ENCODE data around the gene ASIC1.

Gene ASIC1

GRCh38 chr12:50104417-50105366 lies 47.3 kb downstream of the ASIC1 start:
- Histone ChIP-seq H3F3A (ENCODE audit: insufficient read depth) (no peaks in the 10 kb centered on the region), H3K9me3 (ENCODE audit: insufficient read depth, low read length) (no peaks in the 10 kb centered on the region), H4K20me1 (ENCODE audit: low read depth, low read length) (no peaks in the 10 kb centered on the region), H3K4me3 (ENCODE audit: insufficient read depth, low read length, poor library complexity, severe bottlenecking) (no peak overlapping the region), H3K9ac (ENCODE audit: low read length) (no peak overlapping the region), H3K27ac (ENCODE audit: low read depth, low read length) (no peak overlapping the region), H3K9me2 (replicated peaks; ENCODE audit: insufficient read depth, low read length) (no peaks in the 10 kb centered on the region), H2AFZ (ENCODE audit: low read depth, low read length, severe bottlenecking) (no peak overlapping the region), H3K79me2 (ENCODE audit: insufficient read depth, low read length) (no peaks in the 10 kb centered on the region), H3K4me2 (ENCODE audit: low read depth, low read length, poor library complexity, severe bottlenecking) (no peak overlapping the region), H3K27me3 (ENCODE audit: low read length) (no peaks in the 10 kb centered on the region), H3K36me3 (ENCODE audit: low read length) (no peaks in the 10 kb centered on the region)
- TF ChIP-seq CTCF (IDR thresholded peaks at IDR 0.05; ENCODE audit: insufficient read depth, low read length, poor library complexity, severe bottlenecking) (no peak), EZH2phosphoT487 (conservative IDR thresholded peaks at IDR 0.05; ENCODE audit: low read length) (no peak)

DNA sequence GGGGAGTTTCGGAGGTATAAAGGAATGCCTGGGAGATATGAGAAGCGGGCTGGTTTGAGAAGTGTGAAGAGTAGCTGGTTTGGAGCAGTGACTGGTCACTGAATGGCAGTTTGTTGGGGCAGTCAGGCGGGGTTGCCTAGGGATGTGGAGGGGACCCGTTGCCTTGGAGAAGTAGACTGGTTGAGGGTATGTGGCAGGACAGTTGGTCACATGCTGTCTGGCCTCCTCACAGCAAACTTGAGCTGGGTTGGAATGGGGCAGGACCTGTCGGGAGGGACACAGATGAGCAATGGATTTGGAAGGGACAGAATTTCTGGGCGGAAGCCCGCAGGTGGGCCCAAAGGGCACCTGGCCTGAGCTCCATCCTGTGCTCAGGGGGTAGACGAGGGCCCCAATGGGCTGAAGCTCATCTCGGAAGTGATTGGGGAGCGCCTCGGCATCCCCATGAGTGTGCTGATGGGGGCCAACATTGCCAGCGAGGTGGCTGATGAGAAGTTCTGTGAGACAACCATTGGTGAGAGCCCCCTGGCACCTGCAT lies 48.6 kb downstream of the ASIC1 start:
- H3K9ac ChIP-seq (ENCODE audit: low read length): no peak overlapping the region
- H4K20me1 ChIP-seq (ENCODE audit: low read depth, low read length): no peaks in the 10 kb centered on the region
- TF ChIP-seq CTCF (IDR thresholded peaks at IDR 0.05; ENCODE audit: insufficient read depth, low read length, poor library complexity, severe bottlenecking) (no peak), EZH2phosphoT487 (conservative IDR thresholded peaks at IDR 0.05; ENCODE audit: low read length) (no peak)
- H3F3A ChIP-seq (ENCODE audit: insufficient read depth): no peaks in the 10 kb centered on the region
- no peak overlapping the region for H3K27ac ChIP-seq (ENCODE audit: low read depth, low read length)
- no peaks in the 10 kb centered on the region for H3K27me3 ChIP-seq (ENCODE audit: low read length)
- H3K79me2 ChIP-seq (ENCODE audit: insufficient read depth, low read length): no peaks in the 10 kb centered on the region
- no peak overlapping the region for H2AFZ ChIP-seq (ENCODE audit: low read depth, low read length, severe bottlenecking)
- H3K9me3 ChIP-seq (ENCODE audit: insufficient read depth, low read length): no peaks in the 10 kb centered on the region
- no peak overlapping the region for H3K4me2 ChIP-seq (ENCODE audit: low read depth, low read length, poor library complexity, severe bottlenecking)
- no peaks in the 10 kb centered on the region for H3K9me2 ChIP-seq (replicated peaks; ENCODE audit: insufficient read depth, low read length)
- H3K4me3 ChIP-seq (ENCODE audit: insufficient read depth, low read length, poor library complexity, severe bottlenecking): no peak overlapping the region
- H3K36me3 ChIP-seq (ENCODE audit: low read length): no peaks in the 10 kb centered on the region

DNA sequence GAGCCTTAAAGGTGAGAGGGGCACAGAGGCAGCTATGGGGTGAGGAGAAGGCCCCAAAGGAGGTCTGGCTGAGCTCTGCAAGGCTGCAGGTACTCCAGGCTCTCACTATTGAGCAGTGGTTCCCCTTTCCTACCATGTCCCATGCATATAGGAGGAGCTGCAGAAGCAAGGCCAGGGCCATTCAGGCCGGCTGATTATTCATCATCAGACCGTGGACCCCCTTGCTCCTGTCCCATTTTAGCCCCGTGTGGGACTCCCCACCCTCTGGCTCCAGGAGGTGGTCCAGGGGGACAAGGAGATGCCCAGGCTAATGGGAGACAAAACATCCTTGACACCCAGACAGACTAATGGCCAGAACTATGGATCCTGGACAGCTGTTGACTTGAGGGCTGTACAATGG lies 49.5 kb downstream of the ASIC1 start:
- Histone ChIP-seq H3K27me3 (ENCODE audit: low read length) (no peaks in the 10 kb centered on the region), H3K36me3 (ENCODE audit: low read length) (no peaks in the 10 kb centered on the region), H3K4me2 (ENCODE audit: low read depth, low read length, poor library complexity, severe bottlenecking) (no peak overlapping the region), H3K4me3 (ENCODE audit: insufficient read depth, low read length, poor library complexity, severe bottlenecking) (no peak overlapping the region), H3K9me3 (ENCODE audit: insufficient read depth, low read length) (no peaks in the 10 kb centered on the region), H3K27ac (ENCODE audit: low read depth, low read length) (no peak overlapping the region), H3K79me2 (ENCODE audit: insufficient read depth, low read length) (no peaks in the 10 kb centered on the region), H3K9ac (ENCODE audit: low read length) (no peak overlapping the region), H3F3A (ENCODE audit: insufficient read depth) (no peaks in the 10 kb centered on the region), H4K20me1 (ENCODE audit: low read depth, low read length) (no peaks in the 10 kb centered on the region), H2AFZ (ENCODE audit: low read depth, low read length, severe bottlenecking) (no peak overlapping the region), H3K9me2 (replicated peaks; ENCODE audit: insufficient read depth, low read length) (no peaks in the 10 kb centered on the region)
- TF ChIP-seq EZH2phosphoT487 (conservative IDR thresholded peaks at IDR 0.05; ENCODE audit: low read length): no peak
- no peak for TF ChIP-seq CTCF (IDR thresholded peaks at IDR 0.05; ENCODE audit: insufficient read depth, low read length, poor library complexity, severe bottlenecking)

Data from SU-DHL-6 (cell line).